ENCODE results near the gene SLC22A4.

DNA sequence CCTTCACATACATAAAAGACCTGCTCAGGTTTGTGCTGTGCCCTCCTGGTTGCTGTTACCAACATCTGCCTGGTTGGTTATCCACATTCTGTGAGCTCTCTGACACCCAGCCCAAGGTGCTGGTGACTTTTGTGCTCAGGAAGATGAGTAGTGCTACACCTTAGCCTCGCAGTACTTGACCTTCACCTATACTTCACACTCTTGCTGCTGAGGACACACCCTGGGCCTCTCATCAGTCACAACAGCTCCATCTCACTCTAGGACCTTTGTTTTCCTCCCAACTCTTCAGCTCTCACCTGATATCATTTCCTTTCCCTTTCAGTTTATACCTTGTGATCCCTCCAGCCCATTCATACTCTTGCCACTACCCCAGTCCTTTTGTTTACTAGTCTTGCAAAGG, 64.6 kb downstream of the SLC22A4 start:
- TF ChIP-seq TAF1 (IDR thresholded peaks at IDR 0.05; ENCODE audit: borderline replicate concordance, insufficient read depth, low read length) (no peak), POLR2AphosphoS5 (IDR thresholded peaks at IDR 0.05; ENCODE audit: low read depth, low read length) (no peak)

Measured in PFSK-1 (cell line).